ENCODE results near the gene IKZF1. TPM values are rescaled to one million over a fixed set of nuclear protein-coding genes. Genes with fewer than 3 reads are reported as not detected.

The IKZF1 gene
- total RNA-seq, 1 experiment from 2014 or later: 2.3 TPM

DNA sequence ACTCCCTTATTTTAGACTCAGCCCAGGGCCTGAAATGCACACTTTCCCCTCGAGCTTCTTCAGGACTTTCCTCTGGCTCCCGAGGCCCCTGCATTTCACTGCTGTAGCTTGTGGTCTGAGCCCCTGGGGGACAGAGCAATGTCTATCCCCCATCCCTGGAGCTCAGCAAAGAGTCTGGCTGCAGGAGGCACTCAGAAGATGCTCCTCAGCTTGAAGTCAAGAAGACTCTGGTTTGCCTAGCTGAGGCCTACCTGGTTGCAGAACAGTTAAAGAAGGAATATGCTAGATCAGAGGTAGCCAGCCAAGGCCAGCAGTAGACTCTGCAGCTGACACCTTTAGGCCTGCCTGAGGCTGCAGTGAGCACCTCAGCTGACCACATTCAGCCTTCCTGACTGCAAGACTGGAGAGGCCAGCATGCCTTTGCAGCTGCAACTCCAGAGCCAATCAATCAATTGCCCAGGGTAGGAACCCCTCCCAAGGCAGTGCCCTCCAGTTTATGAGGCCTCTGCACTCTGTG lies 36.9 kb upstream of the IKZF1 start:
- no peak for TF ChIP-seq ZNF263 (CRISPR knock-in tag; IDR thresholded peaks at IDR 0.05; ENCODE audit: low read depth)
- no peak for TF ChIP-seq ZNF317 (CRISPR knock-in tag; IDR thresholded peaks at IDR 0.05; ENCODE audit: borderline replicate concordance, low read depth)
- no peak for TF ChIP-seq ZBTB43 (CRISPR knock-in tag; IDR thresholded peaks at IDR 0.05)
- no peak for TF ChIP-seq ZNF532 (CRISPR knock-in tag; IDR thresholded peaks at IDR 0.05; ENCODE audit: borderline replicate concordance)
- TF ChIP-seq ETV6 (CRISPR knock-in tag; IDR thresholded peaks at IDR 0.05): no peak
- TF ChIP-seq, protein P1, sequence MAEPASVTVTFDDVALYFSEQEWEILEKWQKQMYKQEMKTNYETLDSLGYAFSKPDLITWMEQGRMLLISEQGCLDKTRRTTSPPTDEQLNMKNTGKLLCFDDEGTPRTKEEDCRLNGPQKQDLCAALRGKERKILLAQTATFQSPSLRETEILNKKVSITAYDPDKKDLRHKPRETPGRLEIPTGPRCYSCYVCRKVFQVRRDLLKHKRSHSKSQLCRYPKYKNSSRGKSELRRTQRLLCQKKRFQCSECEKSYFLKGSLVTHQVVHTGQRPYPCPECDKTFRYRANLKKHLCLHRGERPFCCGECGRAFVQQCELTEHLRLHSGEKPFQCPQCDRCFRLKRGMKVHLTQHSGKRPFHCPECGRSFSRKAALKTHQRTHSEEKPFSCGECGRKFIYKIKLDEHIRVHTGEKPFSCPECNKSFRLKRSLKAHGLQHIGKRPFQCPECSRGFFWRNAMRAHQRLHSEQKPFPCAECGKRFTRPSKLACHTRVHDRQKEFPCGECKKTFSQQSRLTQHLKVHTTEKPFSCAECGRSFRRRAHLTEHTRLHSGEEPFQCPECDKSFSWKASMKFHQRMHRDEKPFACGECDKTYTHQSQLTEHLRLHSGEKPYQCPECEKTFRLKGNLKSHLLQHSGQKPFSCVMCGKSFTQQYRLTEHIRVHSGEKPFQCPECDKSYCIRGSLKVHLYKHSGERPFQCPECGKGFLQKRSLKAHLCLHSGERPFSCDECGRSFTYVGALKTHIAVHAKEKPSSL (CRISPR knock-in tag; conservative IDR thresholded peaks at IDR 0.05): no peak
- no peak for TF ChIP-seq ATF6 (CRISPR knock-in tag; IDR thresholded peaks at IDR 0.05)
- no peak for TF ChIP-seq NR2C2 (CRISPR knock-in tag; IDR thresholded peaks at IDR 0.05)
- no peak for TF ChIP-seq ZNF219 (CRISPR knock-in tag; IDR thresholded peaks at IDR 0.05; ENCODE audit: borderline replicate concordance)
- no peak for TF ChIP-seq ZNF423 (CRISPR knock-in tag; IDR thresholded peaks at IDR 0.05)
- no peak for TF ChIP-seq E2F5 (CRISPR knock-in tag; IDR thresholded peaks at IDR 0.05)
- no peak for TF ChIP-seq ZNF232 (CRISPR knock-in tag; IDR thresholded peaks at IDR 0.05)
- no peak for TF ChIP-seq CREB1 (CRISPR knock-in tag; IDR thresholded peaks at IDR 0.05)
- no peak for TF ChIP-seq HMGA2 (CRISPR knock-in tag; IDR thresholded peaks at IDR 0.05)
- TF ChIP-seq, protein P2, sequence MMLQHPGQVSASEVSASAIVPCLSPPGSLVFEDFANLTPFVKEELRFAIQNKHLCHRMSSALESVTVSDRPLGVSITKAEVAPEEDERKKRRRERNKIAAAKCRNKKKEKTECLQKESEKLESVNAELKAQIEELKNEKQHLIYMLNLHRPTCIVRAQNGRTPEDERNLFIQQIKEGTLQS (CRISPR knock-in tag; conservative IDR thresholded peaks at IDR 0.05): no peak
- no peak for TF ChIP-seq RORB (CRISPR knock-in tag; IDR thresholded peaks at IDR 0.05)
- TF ChIP-seq MAX (CRISPR knock-in tag; IDR thresholded peaks at IDR 0.05): no peak
- no peak for TF ChIP-seq ZNF138 (CRISPR knock-in tag; conservative IDR thresholded peaks at IDR 0.05)
- no peak for TF ChIP-seq PRDM15 (CRISPR knock-in tag; IDR thresholded peaks at IDR 0.05)
- no peak for ATAC-seq

More for the DNA sequence above, 36.9 kb upstream of the IKZF1 start:
- peaks cover 20% of the 10 kb centered on the region for H3K4me1 Mint-ChIP-seq
- no peak overlapping the region for H3K4me3 Mint-ChIP-seq
- no peak overlapping the region for H3K27ac Mint-ChIP-seq
- ChIA-PET POLR2A (no interaction called here), CTCF (interaction anchor here (0.9 kb wide), 1 partner anchor 62 kb away, joined by 3 read pairs; no protein-coding TSS in a partner anchor)
- peaks cover 5% of the 10 kb centered on the region for H3K9me3 Mint-ChIP-seq
- H3K36me3 Mint-ChIP-seq: no peaks in the 10 kb centered on the region
- H3K27me3 Mint-ChIP-seq (ENCODE audit: low read depth): peaks cover 2% of the 10 kb centered on the region
- no peak for DNase-seq (ENCODE audit: low spot score)

Measured in WTC11 (cell line).